ENCODE results near the gene ZMYM2.

DNA sequence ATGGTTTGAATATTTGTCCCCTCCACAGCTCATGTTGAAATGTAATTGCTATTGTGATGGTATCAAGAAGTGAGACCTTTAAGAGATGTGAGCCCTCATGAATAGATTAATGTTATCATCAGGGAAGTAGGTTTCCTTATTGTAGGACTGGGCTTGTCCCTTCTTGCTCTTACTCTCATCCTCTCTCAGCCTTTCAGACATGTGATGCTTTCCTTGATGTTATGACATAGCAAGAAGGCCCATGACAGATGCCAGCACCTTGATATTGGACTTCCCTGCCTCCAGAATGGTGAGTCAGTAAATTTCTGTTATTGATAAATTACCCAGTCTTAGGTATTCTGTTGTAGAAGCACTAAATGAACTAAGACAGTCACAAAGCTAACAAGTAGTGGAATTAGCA lies 5.7 kb upstream of the ZMYM2 start:
- TF ChIP-seq POLR2AphosphoS5 (IDR thresholded peaks at IDR 0.05) (no peak), POLR2A (IDR thresholded peaks at IDR 0.05) (no peak), EP300 (IDR thresholded peaks at IDR 0.05) (no peak)
- TF ChIP-seq, protein P1, sequence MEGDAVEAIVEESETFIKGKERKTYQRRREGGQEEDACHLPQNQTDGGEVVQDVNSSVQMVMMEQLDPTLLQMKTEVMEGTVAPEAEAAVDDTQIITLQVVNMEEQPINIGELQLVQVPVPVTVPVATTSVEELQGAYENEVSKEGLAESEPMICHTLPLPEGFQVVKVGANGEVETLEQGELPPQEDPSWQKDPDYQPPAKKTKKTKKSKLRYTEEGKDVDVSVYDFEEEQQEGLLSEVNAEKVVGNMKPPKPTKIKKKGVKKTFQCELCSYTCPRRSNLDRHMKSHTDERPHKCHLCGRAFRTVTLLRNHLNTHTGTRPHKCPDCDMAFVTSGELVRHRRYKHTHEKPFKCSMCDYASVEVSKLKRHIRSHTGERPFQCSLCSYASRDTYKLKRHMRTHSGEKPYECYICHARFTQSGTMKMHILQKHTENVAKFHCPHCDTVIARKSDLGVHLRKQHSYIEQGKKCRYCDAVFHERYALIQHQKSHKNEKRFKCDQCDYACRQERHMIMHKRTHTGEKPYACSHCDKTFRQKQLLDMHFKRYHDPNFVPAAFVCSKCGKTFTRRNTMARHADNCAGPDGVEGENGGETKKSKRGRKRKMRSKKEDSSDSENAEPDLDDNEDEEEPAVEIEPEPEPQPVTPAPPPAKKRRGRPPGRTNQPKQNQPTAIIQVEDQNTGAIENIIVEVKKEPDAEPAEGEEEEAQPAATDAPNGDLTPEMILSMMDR (IDR thresholded peaks at IDR 0.05): no peak

Measured in gastroesophageal sphincter (tissue), 3 donors.